Thyroid gland (tissue), 4 donors: ENCODE measurements around the gene TJP1. TPM values are rescaled to one million over a fixed set of nuclear protein-coding genes. Genes with fewer than 3 reads are reported as not detected.
A peak's percentile ranks its signal among the peaks of the same experiment; 100 is the strongest.

Source experiments
- DNase-seq, 2 donors: peaks; one replicate each; pipeline ENCODE4 v3.0.0-alpha.2; 2019
- H3K27ac ChIP-seq, 3 donors: fragments of 200-600 bp; sonication (generic); 1 replicate in 2 of 3; 2 replicates in 1 of 3; pipeline ENCODE4 v1.5.1; 2016 to 2019; ENCODE audit warnings: mild to moderate bottlenecking in 1 of 3, moderate library complexity in 1 of 3
- H3K27me3 ChIP-seq: fragments of 200-600 bp; sonication (generic); one replicate; pipeline ENCODE4 v1.5.1; 2019
- H3K36me3 ChIP-seq, 2 donors: fragments of 200-600 bp; sonication (generic); one replicate each; pipeline ENCODE4 v1.5.1; 2016 to 2019
- H3K4me1 ChIP-seq, 2 donors: fragments of 200-600 bp; sonication (generic); one replicate each; pipeline ENCODE4 v1.5.1; 2017 to 2019
- H3K4me3 ChIP-seq, 3 donors: fragments of 200-600 bp; sonication (generic); replicated peaks in 1 of 3; 1 replicate in 2 of 3; 2 replicates in 1 of 3; pipeline ENCODE4 v1.5.1; 2016; ENCODE audit warnings: mild to moderate bottlenecking in 1 of 3
- H3K9me3 ChIP-seq: fragments of 200-600 bp; sonication (generic); one replicate; pipeline ENCODE4 v1.5.1; 2017
- CTCF ChIP-seq, 6 experiments: fragments of 200-600 bp in 3 of 6; fragments of 450-650 bp in 3 of 6; sonication (generic) in 3 of 6; IDR thresholded peaks; one replicate each; pipeline ENCODE4 v1.5.1; 2016 to 2019; ENCODE audit warnings: antibody characterized with exemption in 6 of 6, mild to moderate bottlenecking in 2 of 6, inconsistent platforms in 1 of 6, moderate library complexity in 1 of 6
- POLR2A ChIP-seq, 2 donors: fragments of 450-650 bp; IDR thresholded peaks; one replicate each; pipeline ENCODE4 v1.6.1; 2017; ENCODE audit warnings: antibody characterized with exemption in 2 of 2, mild to moderate bottlenecking in 2 of 2, moderate library complexity in 1 of 2
- WGBS, 2 donors: methylation state at CpG; one replicate each; pipeline ENCODE4 v1.1.5; 2017; 5-methylcytosine and 5-hydroxymethylcytosine counted together
- intact Hi-C: fragments of 100-400 bp; cut with DNase I; formaldehyde crosslinking; loops from one replicate; pipeline ENCODE4 v1.15.1; 2023
- total RNA-seq, 4 donors: library from RNA; depleted of rRNA; stranded (reverse); fragments of >200 nt; gene quantifications; one replicate each; pipeline ENCODE4 v1.2.3, GENCODE V29; 2016

Gene TJP1
- total RNA-seq, 4 donors from 2014 or later: 107 to 166 (median 126) TPM

- peaks cover 8 to 24% of the 10 kb centered on the region in 2 donors for H3K4me1 ChIP-seq
- H3K4me3 ChIP-seq: no peak overlapping the region
- TF ChIP-seq POLR2A (IDR thresholded peaks at IDR 0.05): no peak
- TF ChIP-seq CTCF (IDR thresholded peaks at IDR 0.05): no peak
- H3K27ac ChIP-seq: peak overlapping the region in 1 of 3 donors; percentile 4
- H3K36me3 ChIP-seq: peaks cover 31 to 38% of the 10 kb centered on the region in 2 donors
- no peaks in the 10 kb centered on the region for H3K27me3 ChIP-seq
- WGBS, 2 donors: 50 to 54% methylated on average over 4 of the region's 4 CpGs
- no peaks in the 10 kb centered on the region for H3K9me3 ChIP-seq
- intact Hi-C loops: no loop called here
- DNase-seq: peak; percentile 50 to 68
Observed at GRCh38 chr15:29708519-29708918, 113.7 kb downstream of the TJP1 start.

- Histone ChIP-seq H3K27me3 (no peaks in the 10 kb centered on the region), H3K4me3 (no peak overlapping the region), H3K27ac (peak overlapping the region in 2 of 3 donors; percentile 14 to 27), H3K36me3 (peaks cover 40 to 43% of the 10 kb centered on the region in 2 donors), H3K4me1 (peaks cover 8 to 24% of the 10 kb centered on the region in 2 donors), H3K9me3 (no peaks in the 10 kb centered on the region)
- 39 to 46% methylated on average over 5 to 6 of the region's 6 CpGs for whole genome bisulfite sequencing, 2 donors
- intact Hi-C loops: no loop called here
- peak; percentile 60 to 63 for DNase-seq
- TF ChIP-seq CTCF (IDR thresholded peaks at IDR 0.05) (no peak), POLR2A (IDR thresholded peaks at IDR 0.05) (no peak)
Observed at GRCh38 chr15:29704950-29705597, 117.2 kb downstream of the TJP1 start.

GRCh38 chr15:29701151-29701550 lies 121.1 kb downstream of the TJP1 start:
- Histone ChIP-seq H3K4me3 (no peak overlapping the region), H3K27ac (no peak overlapping the region), H3K36me3 (peaks cover 23 to 31% of the 10 kb centered on the region in 2 donors), H3K27me3 (no peaks in the 10 kb centered on the region), H3K4me1 (peaks cover 17 to 32% of the 10 kb centered on the region in 2 donors), H3K9me3 (no peaks in the 10 kb centered on the region)
- no peak for DNase-seq
- WGBS, 2 donors: 92 to 93% methylated on average over 5 of the region's 5 CpGs
- no peak for TF ChIP-seq POLR2A (IDR thresholded peaks at IDR 0.05)
- no peak for TF ChIP-seq CTCF (IDR thresholded peaks at IDR 0.05)
- intact Hi-C loops: no loop called here

- peaks cover 22 to 29% of the 10 kb centered on the region in 2 donors for H3K36me3 ChIP-seq
- TF ChIP-seq POLR2A (IDR thresholded peaks at IDR 0.05) (no peak), CTCF (IDR thresholded peaks at IDR 0.05) (no peak)
Observed at GRCh38 chr15:29700296-29700695, 122.0 kb downstream of the TJP1 start.

GRCh38 chr15:29699791-29700190 lies 122.5 kb downstream of the TJP1 start:
- H3K4me1 ChIP-seq: peaks cover 14 to 26% of the 10 kb centered on the region in 2 donors
- WGBS, 2 donors: 87% methylated on average over 8 of the region's 8 CpGs
- no peaks in the 10 kb centered on the region for H3K27me3 ChIP-seq
- no peak for DNase-seq
- H3K4me3 ChIP-seq: no peak overlapping the region
- H3K9me3 ChIP-seq: no peaks in the 10 kb centered on the region
- peaks cover 17 to 26% of the 10 kb centered on the region in 2 donors for H3K36me3 ChIP-seq
- intact Hi-C loops: no loop called here
- no peak overlapping the region for H3K27ac ChIP-seq
- no peak for TF ChIP-seq CTCF (IDR thresholded peaks at IDR 0.05)
- TF ChIP-seq POLR2A (IDR thresholded peaks at IDR 0.05): no peak

More at GRCh38 chr15:29700296-29700695, 122.0 kb downstream of the TJP1 start:
- no peak for DNase-seq
- Histone ChIP-seq H3K4me3 (no peak overlapping the region), H3K9me3 (no peaks in the 10 kb centered on the region), H3K27me3 (no peaks in the 10 kb centered on the region), H3K4me1 (peaks cover 14 to 30% of the 10 kb centered on the region in 2 donors), H3K27ac (no peak overlapping the region)
- intact Hi-C loops: no loop called here
- 72 to 73% methylated on average over 3 of the region's 3 CpGs for whole genome bisulfite sequencing, 2 donors
